ENCODE data around the gene PALM2AKAP2. TPM values are rescaled to one million over a fixed set of nuclear protein-coding genes. Genes with fewer than 3 reads are reported as not detected.

PALM2AKAP2 gene
- total RNA-seq, 1 donor from 2014 or later: 120 TPM

- no peak for DNase-seq (ENCODE audit: low spot score)
These were observed 8.0 kb upstream of the PALM2AKAP2 start for GRCh38 chr9:109771796-109772531.

- no peak for DNase-seq (ENCODE audit: low spot score)
These were observed 4.5 kb upstream of the PALM2AKAP2 start for GRCh38 chr9:109775516-109775915.

- DNase-seq (ENCODE audit: low spot score): no peak
These were observed 3.6 kb upstream of the PALM2AKAP2 start for GRCh38 chr9:109776391-109776790.

GRCh38 chr9:109780453-109781033 lies 545 bp downstream of the PALM2AKAP2 start:
- DNase-seq (ENCODE audit: low spot score): no peak

GRCh38 chr9:109781086-109781485 lies 1.1 kb downstream of the PALM2AKAP2 start:
- no peak for DNase-seq (ENCODE audit: low spot score)

- no peak for DNase-seq (ENCODE audit: low spot score)
These were observed 1.7 kb downstream of the PALM2AKAP2 start for GRCh38 chr9:109781541-109782197.

- DNase-seq (ENCODE audit: low spot score): no peak
These were observed 7.7 kb downstream of the PALM2AKAP2 start for GRCh38 chr9:109787735-109788134.

GRCh38 chr9:109789556-109789955 lies 9.6 kb downstream of the PALM2AKAP2 start:
- DNase-seq (ENCODE audit: low spot score): no peak

- no peak for DNase-seq (ENCODE audit: low spot score)
These were observed 10.0 kb downstream of the PALM2AKAP2 start for GRCh38 chr9:109789971-109790370.

GRCh38 chr9:109791003-109791677 lies 11.1 kb downstream of the PALM2AKAP2 start:
- no peak for DNase-seq (ENCODE audit: low spot score)

- no peak for DNase-seq (ENCODE audit: low spot score)
These were observed 11.7 kb downstream of the PALM2AKAP2 start for GRCh38 chr9:109791747-109792146.

- DNase-seq (ENCODE audit: low spot score): no peak
These were observed 13.1 kb downstream of the PALM2AKAP2 start for GRCh38 chr9:109792951-109793546.

GRCh38 chr9:109793921-109794320 lies 13.9 kb downstream of the PALM2AKAP2 start:
- DNase-seq (ENCODE audit: low spot score): no peak

GRCh38 chr9:109794361-109795012 lies 14.5 kb downstream of the PALM2AKAP2 start:
- no peak for DNase-seq (ENCODE audit: low spot score)

- no peak for DNase-seq (ENCODE audit: low spot score)
These were observed 15.6 kb downstream of the PALM2AKAP2 start for GRCh38 chr9:109795613-109796012.

GRCh38 chr9:109796078-109796477 lies 16.1 kb downstream of the PALM2AKAP2 start:
- DNase-seq (ENCODE audit: low spot score): no peak

- no peak for DNase-seq (ENCODE audit: low spot score)
These were observed 17.0 kb downstream of the PALM2AKAP2 start for GRCh38 chr9:109797006-109797405.

- DNase-seq (ENCODE audit: low spot score): no peak
These were observed 17.5 kb downstream of the PALM2AKAP2 start for GRCh38 chr9:109797509-109797908.

- DNase-seq (ENCODE audit: low spot score): no peak
These were observed 19.1 kb downstream of the PALM2AKAP2 start for GRCh38 chr9:109799141-109799540.

GRCh38 chr9:109799792-109800191 lies 19.8 kb downstream of the PALM2AKAP2 start:
- DNase-seq (ENCODE audit: low spot score): no peak

GRCh38 chr9:109801484-109801883 lies 21.5 kb downstream of the PALM2AKAP2 start:
- DNase-seq (ENCODE audit: low spot score): no peak

Measured in mesenteric fat pad (tissue), 1 donor.